Sciatic nerve (tissue), 2 donors: ENCODE results near the gene JUNB. TPM values are rescaled to one million over a fixed set of nuclear protein-coding genes. Genes with fewer than 3 reads are reported as not detected.

ENCODE experiments used
- ATAC-seq: fragments of 200-7000 bp; cut with Tn5 transposase; one replicate; pipeline ENCODE4 v1.9.1; 2020; ENCODE audit warnings: mild to moderate bottlenecking, moderate library complexity
- DNase-seq: peaks from one replicate; pipeline ENCODE4 v3.0.0-alpha.2; 2020; ENCODE audit warnings: low spot score
- intact Hi-C: fragments of 100-400 bp; cut with DNase I; formaldehyde crosslinking; loops from one replicate; pipeline ENCODE4 v1.14.2; 2022
- total RNA-seq: library from RNA; stranded (reverse); fragmentation: NEBNext Ultra II Directional; extraction: Animal tissue kit (Norgen Biotek cat#: 25700); gene quantifications from one replicate; pipeline ENCODE4 v1.2.1, GENCODE V29; 2021
- donor health status: DM: no; HTN: no; CAD: no.
- donor health status: DM: no; HTN: no; CAD: no.

Gene JUNB
- 279 TPM for total RNA-seq

GRCh38 chr19:12791345-12792050 lies at the start of gene JUNB:
Gene JUNB, plus strand, starts transcription at chr19:12791486. Its CDS starts 286 bp downstream, at chr19:12791772.
- intact Hi-C loops = no loop called here
- DNase-seq (peak; percentile 99), ATAC-seq (peak; percentile 83)

GRCh38 chr19:12745166-12745897 lies 46.0 kb upstream of the JUNB start:
- intact Hi-C loops = no loop called here
- ATAC-seq (no peak), DNase-seq (no peak)

DNA sequence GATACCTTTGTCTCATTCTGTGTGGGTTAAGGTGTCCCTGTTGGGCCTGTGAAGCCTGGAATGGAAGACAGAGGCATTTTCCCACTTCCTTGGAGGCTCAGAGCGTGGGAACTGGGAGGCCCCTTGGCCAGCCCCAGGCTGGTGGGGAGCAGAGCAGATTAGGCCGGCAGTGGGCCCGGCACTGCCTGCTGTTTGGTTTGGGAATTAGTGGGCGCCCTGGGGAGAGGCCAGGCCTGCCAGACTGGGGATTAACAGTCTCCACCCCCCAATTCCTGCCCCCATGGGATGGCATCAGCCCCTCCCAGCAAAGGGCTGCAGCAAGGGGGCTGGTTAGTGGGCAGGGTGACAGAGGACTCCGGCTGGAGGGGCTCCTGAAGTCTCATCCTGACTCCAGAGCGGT lies 42.8 kb upstream of the JUNB start:
- intact Hi-C loops = no loop called here
- no peak for ATAC-seq
- DNase-seq = no peak

- no peak for DNase-seq
Observed at GRCh38 chr19:12749938-12750521, 41.3 kb upstream of the JUNB start.

GRCh38 chr19:12750851-12751250 lies 40.4 kb upstream of the JUNB start:
- intact Hi-C loops = no loop called here
- ATAC-seq = no peak
- DNase-seq = no peak

More at GRCh38 chr19:12749938-12750521, 41.3 kb upstream of the JUNB start:
- peak; percentile 40 for ATAC-seq
- intact Hi-C loops = no loop called here

DNA sequence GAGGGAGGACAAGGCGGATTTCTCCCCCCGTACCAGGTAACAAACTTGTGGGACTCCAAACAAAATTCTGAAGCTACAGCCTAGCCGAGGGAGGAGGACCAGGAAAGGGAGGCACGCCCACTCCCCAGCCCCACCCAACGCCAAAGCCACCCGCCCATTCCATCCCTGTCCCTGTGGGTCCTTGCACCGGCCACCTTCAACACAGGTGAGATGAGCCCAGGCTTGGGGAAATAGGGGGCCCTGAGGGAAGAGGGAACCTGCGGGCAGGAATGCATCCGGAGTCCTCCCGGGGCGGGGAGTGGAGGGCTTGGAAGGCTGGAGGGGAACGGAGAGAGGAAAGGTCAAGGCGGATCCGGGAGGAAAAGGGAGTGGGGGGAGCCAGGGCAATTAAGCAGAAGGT lies 39.7 kb upstream of the JUNB start, which contains the start of gene BEST2:
Gene BEST2, plus strand, starts transcription at position 157 of the 400 bp plus-strand sequence. CDS start 802 bp downstream, outside the sequence.
- no peak for DNase-seq
- ATAC-seq = no peak
- intact Hi-C loops = no loop called here

GRCh38 chr19:12752056-12752781 lies 39.1 kb upstream of the JUNB start:
- ATAC-seq (no peak), DNase-seq (no peak)
- intact Hi-C loops = no loop called here

DNA sequence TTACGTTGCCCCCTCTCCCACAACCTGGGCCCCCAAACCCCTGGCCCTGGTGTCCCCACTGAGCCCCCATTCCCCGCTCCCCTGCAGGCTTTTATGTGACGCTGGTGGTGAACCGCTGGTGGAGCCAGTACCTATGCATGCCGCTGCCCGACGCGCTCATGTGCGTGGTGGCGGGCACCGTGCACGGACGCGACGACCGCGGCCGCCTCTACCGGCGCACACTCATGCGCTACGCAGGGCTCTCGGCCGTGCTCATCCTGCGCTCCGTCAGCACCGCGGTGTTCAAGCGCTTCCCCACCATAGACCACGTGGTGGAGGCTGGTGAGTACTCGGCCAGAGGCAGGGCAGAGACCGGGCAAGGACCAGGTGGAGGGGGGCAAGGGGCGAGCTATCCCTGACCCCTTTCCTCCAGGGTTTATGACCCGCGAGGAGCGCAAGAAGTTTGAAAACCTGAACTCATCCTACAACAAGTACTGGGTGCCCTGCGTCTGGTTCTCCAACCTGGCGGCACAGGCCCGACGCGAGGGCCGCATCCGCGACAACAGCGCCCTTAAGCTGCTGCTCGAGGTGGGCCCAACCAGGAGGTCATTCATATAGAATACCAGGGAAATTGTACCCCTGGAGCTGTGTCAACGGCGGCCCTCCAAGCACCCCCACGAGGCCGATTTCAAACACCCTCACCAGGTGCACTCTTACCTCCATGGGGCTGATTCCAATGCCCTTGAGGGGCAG lies 36.7 kb upstream of the JUNB start:
- no peak for ATAC-seq

DNA sequence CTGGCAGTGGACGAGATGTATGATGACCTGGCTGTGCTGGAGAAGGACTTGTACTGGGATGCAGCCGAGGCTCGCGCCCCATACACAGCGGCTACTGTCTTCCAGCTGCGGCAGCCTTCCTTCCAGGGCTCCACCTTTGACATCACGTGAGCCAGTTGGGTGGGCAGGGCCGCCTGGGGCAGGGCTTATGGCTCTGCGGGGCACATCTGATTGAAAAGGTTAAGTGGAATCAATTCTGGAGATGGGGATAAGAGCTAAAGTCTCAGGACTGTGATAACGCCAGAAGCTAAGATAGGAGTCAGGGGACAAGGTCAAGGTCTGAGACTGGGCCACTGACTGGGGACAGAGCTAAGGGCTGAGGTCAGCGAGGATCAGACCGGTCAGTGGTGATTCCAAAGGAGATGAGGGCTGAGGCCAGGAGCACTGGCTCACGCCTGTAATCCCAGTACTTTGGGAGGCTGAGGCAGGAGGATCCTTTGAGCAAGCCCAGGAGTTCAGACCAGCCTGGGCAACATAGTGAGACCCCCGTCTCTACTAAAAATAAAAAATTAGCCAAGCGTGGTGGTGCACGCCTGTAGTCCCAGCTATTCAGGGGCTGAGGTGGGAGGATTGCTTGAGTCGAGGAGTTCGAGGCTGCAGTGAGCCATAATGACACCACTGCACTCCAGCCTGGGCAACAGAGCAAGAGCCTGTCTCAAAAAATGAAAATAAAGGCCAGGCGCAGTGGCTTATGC lies 35.0 kb upstream of the JUNB start:
- intact Hi-C loops = loop anchor here (5.0 kb wide), 1 partner anchor 91 kb away; no protein-coding TSS in a partner anchor
- DNase-seq (no peak), ATAC-seq (no peak)

More for the DNA sequence above, 36.7 kb upstream of the JUNB start:
- DNase-seq = no peak
- intact Hi-C loops = loop anchor here (5.0 kb wide), 1 partner anchor 93 kb away; no protein-coding TSS in a partner anchor

DNA sequence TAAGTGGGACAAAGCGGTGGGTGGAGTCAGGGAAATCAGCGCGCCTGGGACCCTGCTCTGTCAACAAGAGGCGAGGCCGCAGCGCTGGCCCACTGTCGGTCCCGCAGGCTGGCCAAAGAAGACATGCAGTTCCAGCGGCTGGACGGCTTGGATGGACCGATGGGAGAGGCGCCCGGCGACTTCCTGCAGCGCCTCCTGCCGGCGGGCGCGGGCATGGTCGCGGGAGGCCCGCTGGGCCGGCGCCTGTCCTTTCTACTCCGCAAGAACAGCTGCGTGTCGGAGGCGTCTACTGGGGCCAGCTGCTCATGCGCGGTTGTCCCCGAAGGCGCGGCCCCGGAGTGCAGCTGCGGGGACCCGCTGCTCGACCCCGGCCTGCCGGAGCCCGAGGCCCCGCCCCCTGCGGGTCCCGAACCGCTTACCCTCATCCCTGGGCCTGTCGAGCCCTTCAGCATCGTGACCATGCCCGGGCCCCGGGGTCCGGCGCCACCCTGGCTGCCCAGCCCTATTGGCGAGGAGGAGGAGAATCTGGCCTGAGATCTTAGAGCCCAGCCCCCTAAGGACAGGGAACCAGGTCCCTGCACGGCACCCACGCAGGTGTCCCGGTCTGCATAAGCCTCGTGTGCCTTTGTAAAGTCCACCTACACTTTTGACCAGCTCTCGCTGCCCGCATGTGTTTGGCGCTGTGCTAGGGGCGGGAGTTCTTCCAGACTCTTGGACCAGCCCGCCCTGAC lies 33.6 kb upstream of the JUNB start:
- peak; percentile 74 for DNase-seq
- ATAC-seq = peak; percentile 67
- intact Hi-C loops = loop anchor here (5.0 kb wide), 1 partner anchor 90 kb away; no protein-coding TSS in a partner anchor

GRCh38 chr19:12759686-12760085 lies 31.6 kb upstream of the JUNB start:
- intact Hi-C loops = loop anchor here (5.0 kb wide), 2 partner anchors 43 to 88 kb away; partner anchors contain the start of genes PRDX2 and THSD8
- no peak for DNase-seq
- no peak for ATAC-seq

- ATAC-seq (peak; percentile 9), DNase-seq (no peak)
- intact Hi-C loops = loop anchor here (5.0 kb wide), 1 partner anchor 39 kb away; the partner anchor contains the start of genes PRDX2 and THSD8
Observed at GRCh38 chr19:12763100-12763499, 28.2 kb upstream of the JUNB start.

DNA sequence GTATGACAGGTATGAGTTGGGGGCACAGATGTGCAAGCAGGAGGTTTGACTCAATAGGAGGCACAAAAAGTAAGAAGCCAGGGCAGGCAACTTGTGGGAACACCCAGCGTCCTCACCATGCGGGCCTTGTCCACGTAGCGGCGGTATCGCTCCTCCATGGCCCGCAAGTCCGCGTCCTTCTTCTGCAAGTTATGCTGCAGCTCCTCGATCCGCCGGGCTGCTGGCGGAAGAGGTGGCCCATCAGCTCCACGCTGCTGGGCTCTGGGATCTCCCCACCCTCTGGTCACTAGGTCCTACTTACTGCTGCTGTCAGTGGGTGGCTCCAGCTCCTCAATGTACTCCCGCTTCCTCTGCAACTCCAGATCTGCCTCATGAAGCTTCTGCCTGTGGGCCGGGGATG lies 26.6 kb upstream of the JUNB start:
- intact Hi-C loops = loop anchor here (5.0 kb wide), 1 partner anchor 38 kb away; the partner anchor contains the start of genes PRDX2 and THSD8
- DNase-seq (no peak), ATAC-seq (no peak)

- peak; percentile 89 for ATAC-seq
- DNase-seq = peak; percentile 86
- intact Hi-C loops = no loop called here
Observed at GRCh38 chr19:12766051-12766521, 25.2 kb upstream of the JUNB start.

DNA sequence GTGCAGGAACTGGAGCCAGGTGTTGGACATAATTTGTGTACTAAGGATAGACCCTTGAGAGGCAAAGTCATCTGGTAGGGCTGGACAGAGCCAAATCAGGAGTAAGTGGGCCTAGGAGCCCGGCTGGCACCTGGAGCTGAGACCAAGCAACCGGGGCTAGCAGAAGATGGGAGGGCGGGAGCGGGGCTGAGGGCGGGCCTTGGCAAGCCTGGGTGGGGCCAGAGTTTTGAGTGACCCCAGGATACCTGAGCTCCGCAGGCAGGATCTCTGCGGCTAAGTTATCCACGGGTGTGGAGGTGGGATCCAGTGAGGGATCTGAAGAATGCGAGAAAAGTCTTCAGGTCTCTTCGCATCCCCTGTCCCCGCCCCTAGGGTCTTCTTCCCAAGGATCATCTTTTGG lies 24.1 kb upstream of the JUNB start:
- no peak for ATAC-seq
- no peak for DNase-seq
- intact Hi-C loops = no loop called here

DNA sequence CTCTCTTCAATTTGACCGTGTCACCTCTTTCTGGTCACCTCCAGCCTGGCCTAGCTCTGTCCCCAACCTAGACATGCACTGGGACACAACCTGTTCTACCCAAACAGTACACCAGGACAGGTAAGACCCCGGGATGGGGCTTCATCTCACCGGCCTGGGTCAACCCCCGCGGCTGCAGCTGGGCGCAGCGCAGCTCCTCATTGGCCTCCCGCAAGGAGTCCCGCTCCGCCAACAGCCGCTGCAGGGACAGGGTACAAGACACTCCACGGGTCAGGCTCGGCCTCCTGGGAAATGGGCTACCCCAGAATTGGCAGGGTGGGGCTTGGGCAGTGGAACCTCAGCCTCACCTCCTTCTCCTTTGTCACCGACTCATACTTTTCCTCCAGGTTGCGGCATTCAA lies 23.6 kb upstream of the JUNB start:
- ATAC-seq = no peak
- intact Hi-C loops = no loop called here
- DNase-seq = no peak

- DNase-seq = no peak
- no peak for ATAC-seq
- intact Hi-C loops = no loop called here
Observed at GRCh38 chr19:12769689-12770088, 21.6 kb upstream of the JUNB start.
